OCI-LY3 (cell line): Measurements from ENCODE around the gene TANGO2.

ENCODE experiments used
- H2AFZ ChIP-seq: fragments of 200-600, 300-600 bp; shearing (Covaris generic); 2 replicates; pipeline ENCODE4 v1.6.0; 2014; ENCODE audit warnings: antibody characterized with exemption, low read depth, low read length
- H3K27ac ChIP-seq: fragments of 200-600, 300-600 bp; sonication (generic); 2 replicates; pipeline ENCODE4 v1.5.1; 2014; ENCODE audit warnings: mild to moderate bottlenecking, low read length, moderate library complexity, mixed read lengths
- H3K27me3 ChIP-seq: fragments of 200-600, 300-600 bp; sonication (generic); 2 replicates; pipeline ENCODE4 v1.6.1; 2014; ENCODE audit warnings: low read depth, low read length, mixed read lengths
- H3K36me3 ChIP-seq: fragments of 200-600, 300-600 bp; sonication (generic); replicated peaks from 2 replicates; pipeline ENCODE3; 2014; ENCODE audit warnings: low read depth, low read length, mixed read lengths
- H3K4me1 ChIP-seq: fragments of 300-600, 200-600 bp; sonication (generic); 2 replicates; pipeline ENCODE4 v1.6.1; 2014; ENCODE audit warnings: low read length, mixed read lengths
- H3K4me2 ChIP-seq: fragments of 200-600, 300-600 bp; sonication (generic); 2 replicates; pipeline ENCODE4 v1.6.1; 2014; ENCODE audit warnings: low read length, mixed read lengths
- H3K4me3 ChIP-seq: fragments of 300-600, 200-600 bp; sonication (generic); 2 replicates; pipeline ENCODE4 v1.5.1; 2014; ENCODE audit warnings: antibody characterized with exemption, mild to moderate bottlenecking, low read length, moderate library complexity
- H3K79me2 ChIP-seq: fragments of 300-600, 200-600 bp; shearing (Covaris generic); 2 replicates; pipeline ENCODE4 v1.6.1; 2014; ENCODE audit warnings: mild to moderate bottlenecking, low read length, mixed read lengths
- H3K9ac ChIP-seq: fragments of 300-600, 200-600 bp; shearing (Covaris generic); 2 replicates; pipeline ENCODE4 v1.6.0; 2014; ENCODE audit warnings: mild to moderate bottlenecking, low read length, moderate library complexity
- H3K9me3 ChIP-seq: fragments of 200-600, 300-600 bp; shearing (Covaris generic); 2 replicates; pipeline ENCODE4 v1.6.1; 2014; ENCODE audit warnings: low read length, mixed read lengths; ENCODE audit not compliant: insufficient read depth
- H4K20me1 ChIP-seq: fragments of 200-600, 300-600 bp; sonication (generic); 2 replicates; pipeline ENCODE4 v1.6.1; 2016; ENCODE audit warnings: low read length, mixed read lengths; ENCODE audit not compliant: insufficient read depth
- CTCF ChIP-seq: fragments of 200-600, 300-600 bp; sonication (generic); IDR thresholded peaks from 2 replicates; pipeline ENCODE4 v1.5.1; 2014; ENCODE audit warnings: antibody characterized with exemption, low read length, low read depth
- EZH2phosphoT487 ChIP-seq: fragments of 200-600 bp; shearing (Covaris generic); IDR thresholded peaks from 2 replicates; pipeline ENCODE4 v1.6.1; 2018; ENCODE audit warnings: antibody characterized with exemption, mixed run types, low read depth

TANGO2 gene

GRCh38 chr22:20089977-20090729 is 69.2 kb downstream of the TANGO2 start:
- Histone ChIP-seq H3K9me3 (no peaks in the 10 kb centered on the region), H3K4me1 (no peaks in the 10 kb centered on the region), H3K4me3 (no peak overlapping the region), H4K20me1 (peaks cover under 1% of the 10 kb centered on the region; the same call in 1 of the 2 replicates), H3K27me3 (no peaks in the 10 kb centered on the region), H2AFZ (no peak overlapping the region), H3K9ac (no peak overlapping the region), H3K79me2 (peaks cover 11% of the 10 kb centered on the region), H3K4me2 (no peak overlapping the region), H3K36me3 (peaks cover 80% of the 10 kb centered on the region), H3K27ac (no peak overlapping the region)
- TF ChIP-seq EZH2phosphoT487 = no peak
- no peak for TF ChIP-seq CTCF

- Histone ChIP-seq H3K27me3 (no peaks in the 10 kb centered on the region), H3K36me3 (peaks cover 83% of the 10 kb centered on the region), H4K20me1 (no peaks in the 10 kb centered on the region), H3K27ac (no peak overlapping the region), H3K4me1 (no peaks in the 10 kb centered on the region), H3K4me3 (no peak overlapping the region), H3K9me3 (no peaks in the 10 kb centered on the region), H3K4me2 (no peak overlapping the region), H2AFZ (no peak overlapping the region), H3K79me2 (peaks cover 4% of the 10 kb centered on the region), H3K9ac (no peak overlapping the region)
- TF ChIP-seq EZH2phosphoT487 (no peak), CTCF (no peak)
These were observed 69.9 kb downstream of the TANGO2 start for GRCh38 chr22:20090730-20091240.

- Histone ChIP-seq H3K79me2 (no peaks in the 10 kb centered on the region), H3K9me3 (no peaks in the 10 kb centered on the region), H3K27ac (no peak overlapping the region), H3K4me3 (no peak overlapping the region), H3K27me3 (no peaks in the 10 kb centered on the region), H2AFZ (no peak overlapping the region), H3K4me2 (no peak overlapping the region), H3K4me1 (no peaks in the 10 kb centered on the region), H3K36me3 (peaks cover 86% of the 10 kb centered on the region), H4K20me1 (no peaks in the 10 kb centered on the region), H3K9ac (no peak overlapping the region)
- no peak for TF ChIP-seq EZH2phosphoT487
- no peak for TF ChIP-seq CTCF
These were observed 71.0 kb downstream of the TANGO2 start for GRCh38 chr22:20091690-20092476.

GRCh38 chr22:20092477-20092854 is 71.6 kb downstream of the TANGO2 start:
- Histone ChIP-seq H3K4me2 (no peak overlapping the region), H3K36me3 (peaks cover 86% of the 10 kb centered on the region), H3K4me3 (no peak overlapping the region), H3K79me2 (no peaks in the 10 kb centered on the region), H3K27ac (no peak overlapping the region), H3K9ac (no peak overlapping the region), H3K27me3 (no peaks in the 10 kb centered on the region), H3K4me1 (no peaks in the 10 kb centered on the region), H4K20me1 (no peaks in the 10 kb centered on the region), H3K9me3 (no peaks in the 10 kb centered on the region), H2AFZ (no peak overlapping the region)
- TF ChIP-seq CTCF = no peak
- no peak for TF ChIP-seq EZH2phosphoT487
